Endothelial cell of umbilical vein (primary cell): ENCODE results near the gene PTPRO. TPM values are rescaled to one million over a fixed set of nuclear protein-coding genes. Genes with fewer than 3 reads are reported as not detected.

ENCODE experiments used
- BruUV-seq: library from RNA; stranded (reverse); fragments of 400-500 nt; replicated peaks from 2 replicates; lab custom pipeline; 2021; lab: Mats Ljungman, UMichigan
- CTCF ChIA-PET: fragments of 300-600, 350-600 bp; sonication (Branson Sonifier 250); formaldehyde crosslinking; loops from one replicate; lab custom pipeline; 2021; ENCODE audit warnings: antibody characterized with exemption, inconsistent platforms; lab: Charles Lee
- POLR2A ChIA-PET: fragments of 300-600, 350-600 bp; sonication (Branson Sonifier 250); formaldehyde crosslinking; loops from one replicate; lab custom pipeline; 2021; ENCODE audit warnings: antibody characterized with exemption, inconsistent platforms; lab: Charles Lee
- DNase-seq: peaks from one replicate; pipeline ENCODE4 v3.0.0-alpha.2; 2011; ENCODE audit warnings: low read depth, low spot score
- FAIRE-seq: peaks from 2 replicates; lab custom pipeline; 2011; peaks lifted over from hg19 to GRCh38; lab: Jason Lieb, UNC
- H2AFZ ChIP-seq: 2 replicates; pipeline ENCODE4 v1.6.0; 2012; ENCODE audit warnings: low read depth, low read length, control low read depth, inconsistent platforms
- H3K27ac ChIP-seq: 2 replicates; pipeline ENCODE4 v1.5.1; 2011; ENCODE audit warnings: low read depth, mild to moderate bottlenecking, control low read depth, low read length, moderate library complexity; ENCODE audit not compliant: insufficient read depth
- H3K27me3 ChIP-seq, 2 experiments: 2 replicates each; pipeline versions ENCODE4 v1.6.0 to v1.6.1; 2011; ENCODE audit warnings: low read length in 2 of 2, mixed read lengths in 1 of 2; ENCODE audit not compliant: control insufficient read depth in 2 of 2, insufficient read depth in 2 of 2
- H3K36me3 ChIP-seq, 2 experiments: 2 replicates in 1 of 2; 3 replicates in 1 of 2; pipeline ENCODE4 v1.5.1; 2011; ENCODE audit warnings: low read length in 2 of 2, mild to moderate bottlenecking in 1 of 2, moderate library complexity in 1 of 2; ENCODE audit not compliant: control insufficient read depth in 2 of 2, insufficient read depth in 2 of 2; ENCODE audit errors: extremely low read depth in 1 of 2
- H3K4me1 ChIP-seq: 3 replicates; pipeline ENCODE4 v1.5.1; 2011; ENCODE audit warnings: mild to moderate bottlenecking, low read length; ENCODE audit not compliant: control insufficient read depth, insufficient read depth; ENCODE audit errors: extremely low read depth
- H3K4me2 ChIP-seq: 2 replicates; pipeline ENCODE4 v1.6.1; 2011; ENCODE audit warnings: low read length, control low read depth, mixed read lengths; ENCODE audit not compliant: insufficient read depth
- H3K4me3 ChIP-seq, 3 experiments: fragments of 200-600 bp in 1 of 3; sonication (generic), shearing (Covaris generic) in 1 of 3; replicated peaks in 1 of 3; 2 replicates each; pipeline ENCODE4 v1.5.1; 2011 to 2016; ENCODE audit warnings: control low read depth in 3 of 3, low read length in 3 of 3, mild to moderate bottlenecking in 2 of 3, inconsistent platforms in 1 of 3, low read depth in 1 of 3, moderate library complexity in 1 of 3; ENCODE audit not compliant: insufficient read depth in 1 of 3
- H3K79me2 ChIP-seq: 2 replicates; pipeline ENCODE4 v1.6.0; 2012; ENCODE audit warnings: low read length, inconsistent platforms; ENCODE audit not compliant: control insufficient read depth, insufficient read depth
- H3K9ac ChIP-seq: replicated peaks from 2 replicates; pipeline ENCODE3; 2011; ENCODE audit warnings: low read length, control low read depth; ENCODE audit not compliant: insufficient read depth; ENCODE audit errors: extremely low read depth
- H3K9me1 ChIP-seq: replicated peaks from 3 replicates; pipeline ENCODE4 v1.6.0; 2011; ENCODE audit warnings: mild to moderate bottlenecking, low read length; ENCODE audit not compliant: control insufficient read depth, insufficient read depth; ENCODE audit errors: extremely low read depth
- H3K9me3 ChIP-seq: replicated peaks from 2 replicates; pipeline ENCODE4 v1.5.1; 2012; ENCODE audit warnings: low read length, inconsistent platforms; ENCODE audit not compliant: control insufficient read depth, insufficient read depth
- H4K20me1 ChIP-seq: replicated peaks from 2 replicates; pipeline ENCODE3; 2011; ENCODE audit warnings: mild to moderate bottlenecking, low read length; ENCODE audit not compliant: control insufficient read depth, insufficient read depth; ENCODE audit errors: extremely low read depth
- EZH2 ChIP-seq: IDR thresholded peaks from 2 replicates; pipeline ENCODE4 v1.6.1; 2012; ENCODE audit warnings: borderline replicate concordance, low read depth, mild to moderate bottlenecking, moderate library complexity, low read length, inconsistent platforms; ENCODE audit not compliant: severe bottlenecking
- FOS ChIP-seq: IDR thresholded peaks from 2 replicates; pipeline ENCODE4 v1.6.1; 2011; ENCODE audit warnings: mild to moderate bottlenecking, low read length, moderate library complexity, borderline replicate concordance; ENCODE audit not compliant: insufficient read depth
- GATA2 ChIP-seq: IDR thresholded peaks from 2 replicates; pipeline ENCODE4 v1.7.0; 2011; ENCODE audit warnings: low read depth, mild to moderate bottlenecking, moderate library complexity, mixed read lengths, low read length; ENCODE audit not compliant: insufficient read length, insufficient read depth
- JUN ChIP-seq: IDR thresholded peaks from 2 replicates; pipeline ENCODE4 v1.6.1; 2011; ENCODE audit warnings: borderline replicate concordance, low read depth; ENCODE audit not compliant: insufficient read length, insufficient read depth
- MYC ChIP-seq: IDR thresholded peaks from one replicate; pipeline ENCODE4 v1.6.1; 2011; ENCODE audit warnings: mild to moderate bottlenecking, low read depth, low read length
- POLR2A ChIP-seq: IDR thresholded peaks from 2 replicates; pipeline ENCODE4 v1.6.1; 2012; ENCODE audit warnings: low read depth, mild to moderate bottlenecking, control low read depth, low read length
- POLR2AphosphoS5 ChIP-seq: IDR thresholded peaks from 2 replicates; pipeline ENCODE4 v1.6.1; 2012; ENCODE audit warnings: low read depth, mild to moderate bottlenecking, control low read depth, low read length, moderate library complexity; ENCODE audit not compliant: insufficient read depth
- dilution Hi-C: fragments of 300-500 bp; cut with MboI; formaldehyde crosslinking; loops from one replicate; pipeline ENCODE4 v1.15.0; 2019; ENCODE audit warnings: low sequenced_read_pairs; ENCODE audit not compliant: extremely low pct_ligation_motif_present
- intact Hi-C: fragments of 100-400 bp; cut with micrococcal nuclease; formaldehyde crosslinking; loops from one replicate; pipeline ENCODE4 v1.10.0; 2022
- polyA plus RNA-seq, 4 experiments: library from polyadenylated mRNA; depleted of rRNA in 3 of 4; stranded (reverse) in 3 of 4; unstranded in 1 of 4; fragments of >200 nt; gene quantifications; 2 replicates each; pipeline versions ENCODE4 v1.2.1 to v1.2.3, GENCODE V29; 2011 to 2012; ENCODE audit warnings: missing spikeins in 1 of 4
- total RNA-seq: library from RNA; stranded (reverse); gene quantifications from 2 replicates; pipeline ENCODE4 v1.2.3, GENCODE V29; 2021
- TF ChIP-seq, protein P1 (sequence below), 2 donors: IDR thresholded peaks; 1 replicate in 1 of 2; 2 replicates in 1 of 2; pipeline ENCODE4 v1.5.1; 2011; ENCODE audit warnings: low read length in 2 of 2, mild to moderate bottlenecking in 2 of 2, moderate library complexity in 2 of 2, control low read depth in 1 of 2, inconsistent platforms in 1 of 2, low read depth in 1 of 2; ENCODE audit not compliant: insufficient read depth in 1 of 2; ENCODE audit errors: extremely low read depth in 1 of 2
- TF ChIP-seq, protein P2 (sequence below): IDR thresholded peaks from 2 replicates; pipeline ENCODE4 v1.6.1; 2011; ENCODE audit not compliant: insufficient read depth, insufficient read length

The PTPRO gene
- total and polyA plus RNA-seq, 2 donors (not counting 3 experiments of a cell fraction or from before 2014, with no cell fraction given): not detected

DNA sequence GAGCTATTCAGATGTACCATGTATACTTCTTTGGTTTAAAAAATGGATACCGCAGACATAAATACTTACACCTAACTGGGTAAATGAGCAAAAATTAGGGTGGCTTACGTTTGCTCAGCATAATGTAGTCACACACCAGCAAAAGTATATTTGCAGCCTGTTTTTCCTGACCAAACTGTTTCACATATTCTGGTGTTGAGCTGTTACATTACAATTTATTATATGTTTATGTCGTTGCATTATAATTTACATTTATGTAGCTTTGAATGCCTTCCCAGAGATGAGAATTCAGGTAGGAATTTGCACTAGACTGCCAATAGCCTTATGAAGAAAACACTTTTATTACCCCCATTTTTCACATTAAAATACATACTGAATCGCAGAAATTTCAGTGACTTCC is 183.3 kb downstream of the PTPRO start:
- H3K27ac ChIP-seq: no peak overlapping the region
- ChIA-PET POLR2A (no interaction called here), CTCF (interaction anchor here (1.5 kb wide), 1 partner anchor 26 kb away, joined by 4 read pairs; no protein-coding TSS in a partner anchor)
- BruUV-seq: no TSS peak
- no peak overlapping the region for H3K4me2 ChIP-seq
- H3K79me2 ChIP-seq: no peaks in the 10 kb centered on the region
- H3K36me3 ChIP-seq: no peaks in the 10 kb centered on the region
- dilution Hi-C loops (no loop called here), intact Hi-C loops (no loop called here)
- no peaks in the 10 kb centered on the region for H3K9me3 ChIP-seq
- H4K20me1 ChIP-seq: no peaks in the 10 kb centered on the region
- DNase-seq (no peak), FAIRE-seq (no peak)
- no peak overlapping the region for H3K9ac ChIP-seq
- H2AFZ ChIP-seq: no peak overlapping the region
- H3K9me1 ChIP-seq: no peaks in the 10 kb centered on the region
- no peak overlapping the region for H3K4me3 ChIP-seq
- no peaks in the 10 kb centered on the region for H3K4me1 ChIP-seq
- no peak for TF ChIP-seq JUN
- TF ChIP-seq EZH2: no peak
- no peak for TF ChIP-seq MYC
- TF ChIP-seq GATA2: no peak
- TF ChIP-seq POLR2AphosphoS5: no peak
- TF ChIP-seq, protein P1, sequence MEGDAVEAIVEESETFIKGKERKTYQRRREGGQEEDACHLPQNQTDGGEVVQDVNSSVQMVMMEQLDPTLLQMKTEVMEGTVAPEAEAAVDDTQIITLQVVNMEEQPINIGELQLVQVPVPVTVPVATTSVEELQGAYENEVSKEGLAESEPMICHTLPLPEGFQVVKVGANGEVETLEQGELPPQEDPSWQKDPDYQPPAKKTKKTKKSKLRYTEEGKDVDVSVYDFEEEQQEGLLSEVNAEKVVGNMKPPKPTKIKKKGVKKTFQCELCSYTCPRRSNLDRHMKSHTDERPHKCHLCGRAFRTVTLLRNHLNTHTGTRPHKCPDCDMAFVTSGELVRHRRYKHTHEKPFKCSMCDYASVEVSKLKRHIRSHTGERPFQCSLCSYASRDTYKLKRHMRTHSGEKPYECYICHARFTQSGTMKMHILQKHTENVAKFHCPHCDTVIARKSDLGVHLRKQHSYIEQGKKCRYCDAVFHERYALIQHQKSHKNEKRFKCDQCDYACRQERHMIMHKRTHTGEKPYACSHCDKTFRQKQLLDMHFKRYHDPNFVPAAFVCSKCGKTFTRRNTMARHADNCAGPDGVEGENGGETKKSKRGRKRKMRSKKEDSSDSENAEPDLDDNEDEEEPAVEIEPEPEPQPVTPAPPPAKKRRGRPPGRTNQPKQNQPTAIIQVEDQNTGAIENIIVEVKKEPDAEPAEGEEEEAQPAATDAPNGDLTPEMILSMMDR (IDR thresholded peaks at IDR 0.05; ENCODE audit: extremely low read depth in 1 of 2, insufficient read depth in 1 of 2, low read depth in 1 of 2, low read length in 2 of 2): no peak
- no peak for TF ChIP-seq FOS
- no peak for TF ChIP-seq POLR2A
- TF ChIP-seq, protein P2, sequence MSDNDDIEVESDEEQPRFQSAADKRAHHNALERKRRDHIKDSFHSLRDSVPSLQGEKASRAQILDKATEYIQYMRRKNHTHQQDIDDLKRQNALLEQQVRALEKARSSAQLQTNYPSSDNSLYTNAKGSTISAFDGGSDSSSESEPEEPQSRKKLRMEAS: no peak
- peaks cover 2 to 4% of the 10 kb centered on the region in 2 experiments for H3K27me3 ChIP-seq
